Measurements from ENCODE around the gene EFNA1. TPM values are rescaled to one million over a fixed set of nuclear protein-coding genes. Genes with fewer than 3 reads are reported as not detected.

Gene EFNA1
- total and polyA plus RNA-seq, 2 donors (not counting 3 experiments of a cell fraction or from before 2014, with no cell fraction given) = 107 to 289 TPM

- FAIRE-seq (peak; percentile 99), DNase-seq (ENCODE audit: low read depth, low spot score) (peak; percentile 65)
- Histone ChIP-seq H3K36me3 (ENCODE audit: control insufficient read depth in 2 of 2, extremely low read depth in 1 of 2, insufficient read depth in 2 of 2, low read length in 2 of 2) (peaks cover 4 to 23% of the 10 kb centered on the region in 2 experiments), H3K4me3 (replicated peaks in 1 of 3; ENCODE audit: insufficient read depth in 1 of 3, low read depth in 1 of 3, low read length in 3 of 3) (no peak overlapping the region), H3K9ac (replicated peaks; ENCODE audit: extremely low read depth, insufficient read depth, low read length) (no peak overlapping the region), H2AFZ (ENCODE audit: low read depth, low read length) (no peak overlapping the region), H4K20me1 (replicated peaks; ENCODE audit: control insufficient read depth, extremely low read depth, insufficient read depth, low read length) (no peaks in the 10 kb centered on the region), H3K27ac (ENCODE audit: insufficient read depth, low read depth, low read length) (no peak overlapping the region), H3K79me2 (ENCODE audit: control insufficient read depth, insufficient read depth, low read length) (peaks cover 13% of the 10 kb centered on the region), H3K4me2 (ENCODE audit: insufficient read depth, low read length) (no peak overlapping the region), H3K9me3 (replicated peaks; ENCODE audit: control insufficient read depth, insufficient read depth, low read length) (no peaks in the 10 kb centered on the region), H3K9me1 (replicated peaks; ENCODE audit: control insufficient read depth, extremely low read depth, insufficient read depth, low read length) (no peaks in the 10 kb centered on the region), H3K27me3 (ENCODE audit: control insufficient read depth in 2 of 2, insufficient read depth in 2 of 2, low read length in 2 of 2) (no peaks in the 10 kb centered on the region), H3K4me1 (ENCODE audit: control insufficient read depth, extremely low read depth, insufficient read depth, low read length) (peaks cover 11% of the 10 kb centered on the region)
- CTCF ChIA-PET = interaction anchor here (1.0 to 3.9 kb wide), 7 partner anchors 16 to 85 kb away, joined by 3 to 88 read pairs (median 10); no protein-coding TSS in a partner anchor
- no TSS peak for BruUV-seq (replicated peaks)
- dilution Hi-C loops (cut with MboI; ENCODE audit: extremely low pct_ligation_motif_present, low sequenced_read_pairs) (no loop called here), intact Hi-C loops (cut with micrococcal nuclease) (loop anchor here (1.0 to 2.0 kb wide), 2 partner anchors 16 to 50 kb away; no protein-coding TSS in a partner anchor)
- POLR2A ChIA-PET = no interaction called here
- TF ChIP-seq POLR2AphosphoS5 (IDR thresholded peaks at IDR 0.05; ENCODE audit: insufficient read depth, low read depth, low read length) = no peak
- no peak for TF ChIP-seq POLR2A (IDR thresholded peaks at IDR 0.05; ENCODE audit: low read depth, low read length)
- TF ChIP-seq, protein P1, sequence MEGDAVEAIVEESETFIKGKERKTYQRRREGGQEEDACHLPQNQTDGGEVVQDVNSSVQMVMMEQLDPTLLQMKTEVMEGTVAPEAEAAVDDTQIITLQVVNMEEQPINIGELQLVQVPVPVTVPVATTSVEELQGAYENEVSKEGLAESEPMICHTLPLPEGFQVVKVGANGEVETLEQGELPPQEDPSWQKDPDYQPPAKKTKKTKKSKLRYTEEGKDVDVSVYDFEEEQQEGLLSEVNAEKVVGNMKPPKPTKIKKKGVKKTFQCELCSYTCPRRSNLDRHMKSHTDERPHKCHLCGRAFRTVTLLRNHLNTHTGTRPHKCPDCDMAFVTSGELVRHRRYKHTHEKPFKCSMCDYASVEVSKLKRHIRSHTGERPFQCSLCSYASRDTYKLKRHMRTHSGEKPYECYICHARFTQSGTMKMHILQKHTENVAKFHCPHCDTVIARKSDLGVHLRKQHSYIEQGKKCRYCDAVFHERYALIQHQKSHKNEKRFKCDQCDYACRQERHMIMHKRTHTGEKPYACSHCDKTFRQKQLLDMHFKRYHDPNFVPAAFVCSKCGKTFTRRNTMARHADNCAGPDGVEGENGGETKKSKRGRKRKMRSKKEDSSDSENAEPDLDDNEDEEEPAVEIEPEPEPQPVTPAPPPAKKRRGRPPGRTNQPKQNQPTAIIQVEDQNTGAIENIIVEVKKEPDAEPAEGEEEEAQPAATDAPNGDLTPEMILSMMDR (IDR thresholded peaks at IDR 0.05; ENCODE audit: extremely low read depth in 1 of 2, insufficient read depth in 1 of 2, low read depth in 1 of 2, low read length in 2 of 2) = peak; percentile 90 to 91
- no peak for TF ChIP-seq GATA2 (IDR thresholded peaks at IDR 0.05; ENCODE audit: insufficient read depth, insufficient read length, low read depth, low read length)
- TF ChIP-seq MAX (IDR thresholded peaks at IDR 0.05; ENCODE audit: insufficient read depth, insufficient read length) = no peak
- TF ChIP-seq EZH2 (IDR thresholded peaks at IDR 0.05; ENCODE audit: borderline replicate concordance, low read depth, low read length, severe bottlenecking) = no peak
- TF ChIP-seq JUN (IDR thresholded peaks at IDR 0.05; ENCODE audit: borderline replicate concordance, insufficient read depth, insufficient read length, low read depth) = no peak
Measured at GRCh38 chr1:155176544-155177071, 48.9 kb downstream of the EFNA1 start.
